ENCODE results near the gene ITPKB. TPM values are rescaled to one million over a fixed set of nuclear protein-coding genes. Genes with fewer than 3 reads are reported as not detected.

The ITPKB gene
- polyA plus RNA-seq, 1 of the 3 experiments (the other 2 are of a cell fraction) = 2.4 TPM

- Histone ChIP-seq H2AFZ (ENCODE audit: low read depth) (no peak overlapping the region), H3K4me1 (ENCODE audit: control insufficient read depth in 1 of 2, insufficient read depth in 2 of 2, low read depth in 1 of 2, low read length in 1 of 2) (peaks cover 5 to 12% of the 10 kb centered on the region in 2 experiments; a peak in 2 of 4 replicates), H3K36me3 (replicated peaks in 1 of 2; ENCODE audit: control insufficient read depth in 1 of 2, insufficient read depth in 2 of 2, low read length in 1 of 2) (no peaks in the 10 kb centered on the region), H3K79me2 (ENCODE audit: insufficient read depth) (no peaks in the 10 kb centered on the region), H3K27me3 (ENCODE audit: insufficient read depth) (no peaks in the 10 kb centered on the region), H3K27ac (ENCODE audit: low read depth in 2 of 2, low read length in 1 of 2) (no peak overlapping the region), H3K9me2 (no peaks in the 10 kb centered on the region), H3K4me2 (no peak overlapping the region), H4K20me1 (ENCODE audit: insufficient read depth) (no peaks in the 10 kb centered on the region), H3K9ac (no peak overlapping the region), H3F3A (replicated peaks; ENCODE audit: insufficient read depth) (peaks cover 4% of the 10 kb centered on the region), H3K4me3 (ENCODE audit: low read depth in 2 of 2, low read length in 1 of 2) (no peak overlapping the region), H3K9me3 (no peaks in the 10 kb centered on the region)
- ChIA-PET CTCF (interaction anchor here (0.7 to 3.3 kb wide), 5 partner anchors 7 to 113 kb away, joined by 3 to 10 read pairs (median 3); no protein-coding TSS in a partner anchor), POLR2A (no interaction called here)
- 68% methylated on average over 3 of the region's 6 CpGs for WGBS (ENCODE audit: low lambda C conversion rate)
- TF ChIP-seq SMC3 (IDR thresholded peaks at IDR 0.05; ENCODE audit: low read depth, low read length) = no peak
- TF ChIP-seq RAD21 (IDR thresholded peaks at IDR 0.05; ENCODE audit: low read length) = no peak
- no peak for TF ChIP-seq TAF1 (IDR thresholded peaks at IDR 0.05; ENCODE audit: borderline replicate concordance, low read depth, low read length)
- TF ChIP-seq, protein P1, sequence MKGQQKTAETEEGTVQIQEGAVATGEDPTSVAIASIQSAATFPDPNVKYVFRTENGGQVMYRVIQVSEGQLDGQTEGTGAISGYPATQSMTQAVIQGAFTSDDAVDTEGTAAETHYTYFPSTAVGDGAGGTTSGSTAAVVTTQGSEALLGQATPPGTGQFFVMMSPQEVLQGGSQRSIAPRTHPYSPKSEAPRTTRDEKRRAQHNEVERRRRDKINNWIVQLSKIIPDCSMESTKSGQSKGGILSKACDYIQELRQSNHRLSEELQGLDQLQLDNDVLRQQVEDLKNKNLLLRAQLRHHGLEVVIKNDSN (IDR thresholded peaks at IDR 0.05; ENCODE audit: borderline replicate concordance, low read depth) = no peak
- no peak for TF ChIP-seq TCF12 (IDR thresholded peaks at IDR 0.05)
- TF ChIP-seq FOXJ3 (CRISPR knock-in tag; IDR thresholded peaks at IDR 0.05) = no peak
- TF ChIP-seq NRF1 (IDR thresholded peaks at IDR 0.05; ENCODE audit: low read depth, low read length) = no peak
- TF ChIP-seq CTCF (IDR thresholded peaks at IDR 0.05) = no peak
- TF ChIP-seq, protein P2, sequence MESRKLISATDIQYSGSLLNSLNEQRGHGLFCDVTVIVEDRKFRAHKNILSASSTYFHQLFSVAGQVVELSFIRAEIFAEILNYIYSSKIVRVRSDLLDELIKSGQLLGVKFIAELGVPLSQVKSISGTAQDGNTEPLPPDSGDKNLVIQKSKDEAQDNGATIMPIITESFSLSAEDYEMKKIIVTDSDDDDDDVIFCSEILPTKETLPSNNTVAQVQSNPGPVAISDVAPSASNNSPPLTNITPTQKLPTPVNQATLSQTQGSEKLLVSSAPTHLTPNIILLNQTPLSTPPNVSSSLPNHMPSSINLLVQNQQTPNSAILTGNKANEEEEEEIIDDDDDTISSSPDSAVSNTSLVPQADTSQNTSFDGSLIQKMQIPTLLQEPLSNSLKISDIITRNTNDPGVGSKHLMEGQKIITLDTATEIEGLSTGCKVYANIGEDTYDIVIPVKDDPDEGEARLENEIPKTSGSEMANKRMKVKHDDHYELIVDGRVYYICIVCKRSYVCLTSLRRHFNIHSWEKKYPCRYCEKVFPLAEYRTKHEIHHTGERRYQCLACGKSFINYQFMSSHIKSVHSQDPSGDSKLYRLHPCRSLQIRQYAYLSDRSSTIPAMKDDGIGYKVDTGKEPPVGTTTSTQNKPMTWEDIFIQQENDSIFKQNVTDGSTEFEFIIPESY (IDR thresholded peaks at IDR 0.05; ENCODE audit: borderline replicate concordance, low read depth) = no peak
- no peak for TF ChIP-seq CHD2 (IDR thresholded peaks at IDR 0.05; ENCODE audit: low read length, partially characterized antibody)
- no peak for DNase-seq
Measured at GRCh38 chr1:226710501-226710900, 28.6 kb downstream of the ITPKB start.

DNA sequence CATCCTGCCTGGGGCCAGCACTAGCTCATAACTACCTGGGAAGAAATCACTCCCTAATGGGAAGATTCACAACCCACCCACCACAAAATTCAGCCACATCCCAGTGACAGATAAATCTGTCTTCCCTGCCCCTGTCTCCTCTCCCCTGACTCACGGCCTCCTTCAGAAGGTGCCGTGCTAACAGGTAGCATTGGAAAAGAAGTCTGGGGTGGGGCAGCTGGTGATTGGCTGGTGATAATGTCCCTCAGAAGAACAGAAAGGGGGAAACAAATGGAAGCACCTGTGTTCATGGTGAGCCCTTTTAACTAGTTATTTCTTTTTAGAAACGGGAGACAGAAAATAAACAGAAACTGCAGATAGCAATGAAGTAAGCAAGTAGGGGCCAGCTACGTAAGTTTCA lies 29.1 kb downstream of the ITPKB start:
- H3K9me2 ChIP-seq = no peaks in the 10 kb centered on the region
- peaks cover 4% of the 10 kb centered on the region for H3F3A ChIP-seq (replicated peaks; ENCODE audit: insufficient read depth)
- H3K27ac ChIP-seq (ENCODE audit: low read depth in 2 of 2, low read length in 1 of 2) = no peak overlapping the region
- no peaks in the 10 kb centered on the region for H3K27me3 ChIP-seq (ENCODE audit: insufficient read depth)
- peaks cover 5 to 12% of the 10 kb centered on the region in 2 experiments; a peak in 2 of 4 replicates for H3K4me1 ChIP-seq (ENCODE audit: control insufficient read depth in 1 of 2, insufficient read depth in 2 of 2, low read depth in 1 of 2, low read length in 1 of 2)
- H4K20me1 ChIP-seq (ENCODE audit: insufficient read depth) = no peaks in the 10 kb centered on the region
- no peak for DNase-seq
- CTCF ChIA-PET = interaction anchor here (1.2 to 3.3 kb wide), 2 partner anchors 76 to 111 kb away, joined by 4 to 10 read pairs; no protein-coding TSS in a partner anchor
- H3K9me3 ChIP-seq = no peaks in the 10 kb centered on the region
- WGBS (ENCODE audit: low lambda C conversion rate) = 97% methylated on average over 4 of the region's 4 CpGs
- no peak overlapping the region for H3K9ac ChIP-seq
- no peak for TF ChIP-seq FOSL2 (IDR thresholded peaks at IDR 0.05; ENCODE audit: borderline replicate concordance, low read depth)
- no peak for TF ChIP-seq YY1 (IDR thresholded peaks at IDR 0.05; ENCODE audit: low read depth)
- TF ChIP-seq, protein P3, sequence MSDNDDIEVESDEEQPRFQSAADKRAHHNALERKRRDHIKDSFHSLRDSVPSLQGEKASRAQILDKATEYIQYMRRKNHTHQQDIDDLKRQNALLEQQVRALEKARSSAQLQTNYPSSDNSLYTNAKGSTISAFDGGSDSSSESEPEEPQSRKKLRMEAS (IDR thresholded peaks at IDR 0.05; ENCODE audit: low read depth) = no peak
- no peak for TF ChIP-seq POLR2AphosphoS5 (IDR thresholded peaks at IDR 0.05; ENCODE audit: low read depth, low read length)
- no peak for TF ChIP-seq REST (IDR thresholded peaks at IDR 0.05; ENCODE audit: low read depth, low read length)
- TF ChIP-seq JUND (IDR thresholded peaks at IDR 0.05) = no peak
- no peak for TF ChIP-seq MEF2A (IDR thresholded peaks at IDR 0.05; ENCODE audit: borderline replicate concordance, low read depth)
- TF ChIP-seq RCOR1 (IDR thresholded peaks at IDR 0.05; ENCODE audit: low read length) = no peak
- no peak for TF ChIP-seq RFX5 (IDR thresholded peaks at IDR 0.05; ENCODE audit: low read length)
- no peak for TF ChIP-seq MXI1 (IDR thresholded peaks at IDR 0.05; ENCODE audit: low read depth, low read length)
- POLR2A ChIA-PET = no interaction called here
- no peaks in the 10 kb centered on the region for H3K79me2 ChIP-seq (ENCODE audit: insufficient read depth)
- no peaks in the 10 kb centered on the region for H3K36me3 ChIP-seq (replicated peaks in 1 of 2; ENCODE audit: control insufficient read depth in 1 of 2, insufficient read depth in 2 of 2, low read length in 1 of 2)
- H2AFZ ChIP-seq (ENCODE audit: low read depth) = no peak overlapping the region
- no peak overlapping the region for H3K4me2 ChIP-seq
- H3K4me3 ChIP-seq (ENCODE audit: low read depth in 2 of 2, low read length in 1 of 2) = no peak overlapping the region
